Measurements from ENCODE around the gene ZNF552.

Gene ZNF552

GRCh38 chr19:57776764-57777296 lies 37.9 kb downstream of the ZNF552 start:
- no peak for DNase-seq (ENCODE audit: low read depth)

GRCh38 chr19:57773488-57773887 lies 41.2 kb downstream of the ZNF552 start:
- DNase-seq (ENCODE audit: low read depth), result no peak

- DNase-seq (ENCODE audit: low read depth), result no peak
Observed at GRCh38 chr19:57771417-57771816, 43.3 kb downstream of the ZNF552 start.

GRCh38 chr19:57769345-57770131 lies 45.2 kb downstream of the ZNF552 start, which contains the start of gene ZNF586:
Gene ZNF586, plus strand, starts transcription at chr19:57769676. Its CDS starts 167 bp downstream, at chr19:57769843.
- DNase-seq (ENCODE audit: low read depth), result peak; percentile 81

GRCh38 chr19:57759096-57759495 lies 55.6 kb downstream of the ZNF552 start:
- no peak for DNase-seq (ENCODE audit: low read depth)

GRCh38 chr19:57757941-57758340 lies 56.8 kb downstream of the ZNF552 start:
- DNase-seq (ENCODE audit: low read depth), result no peak

All from activated T-cell treated with anti-CD3 and anti-CD28 coated beads for 24 hours (primary cell).